ENCODE results near the gene CAPN5. TPM values are rescaled to one million over a fixed set of nuclear protein-coding genes. Genes with fewer than 3 reads are reported as not detected.

Gene CAPN5
- total RNA-seq, 1 donor from 2014 or later: 18.3 TPM

- no peaks in the 10 kb centered on the region for H3K36me3 Mint-ChIP-seq
- peaks cover 20% of the 10 kb centered on the region for H3K27me3 Mint-ChIP-seq (ENCODE audit: low read depth)
- no peak for DNase-seq (ENCODE audit: low spot score in 2 of 2, unreplicated experiment in 2 of 2)
- H3K9me3 Mint-ChIP-seq: no peaks in the 10 kb centered on the region
- no peak for TF ChIP-seq CTCF (IDR thresholded peaks at IDR 0.05; ENCODE audit: unreplicated experiment)
- no peak overlapping the region for H3K27ac Mint-ChIP-seq
- H3K4me3 Mint-ChIP-seq: no peak overlapping the region
- peaks cover 30% of the 10 kb centered on the region for H3K4me1 Mint-ChIP-seq
Measured at GRCh38 chr11:77150836-77151235, 84.1 kb downstream of the CAPN5 start.

DNA sequence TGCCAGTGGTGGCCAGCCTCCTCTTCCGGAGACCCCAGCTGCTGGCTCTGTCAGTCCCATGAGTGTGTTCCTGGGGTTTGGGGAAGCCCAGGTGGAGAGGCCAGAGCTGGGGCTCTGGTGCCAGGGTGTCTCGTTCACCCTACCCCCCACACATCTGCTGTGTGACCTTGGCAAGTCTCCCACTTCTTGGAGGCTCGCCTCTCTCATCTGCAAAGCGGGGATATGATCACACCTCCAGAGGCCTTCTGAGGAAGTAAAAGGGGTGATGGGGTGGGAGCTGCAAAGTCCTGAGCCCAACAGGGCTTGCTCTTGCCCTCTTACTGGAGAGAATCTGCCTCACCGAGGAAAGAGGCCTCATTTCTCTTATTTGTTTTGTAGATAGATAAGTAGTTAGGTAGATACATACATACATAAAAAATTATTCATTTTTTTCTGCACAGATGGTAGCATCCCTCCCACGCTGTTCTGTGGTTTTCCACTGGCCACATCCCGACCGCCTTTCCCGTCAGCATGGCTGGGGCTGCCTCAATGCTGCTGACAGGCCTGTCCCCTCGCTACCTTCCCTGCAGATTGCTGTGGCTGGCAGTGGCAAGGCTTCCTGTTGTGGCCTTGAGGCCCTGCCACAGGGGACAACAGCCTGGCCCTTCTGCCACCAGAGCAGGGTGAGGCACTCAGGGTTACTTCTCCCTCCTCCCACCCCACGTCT is 85.2 kb downstream of the CAPN5 start:
- H3K9me3 Mint-ChIP-seq: no peaks in the 10 kb centered on the region
- peaks cover 30% of the 10 kb centered on the region for H3K4me1 Mint-ChIP-seq
- no peak for TF ChIP-seq CTCF (IDR thresholded peaks at IDR 0.05; ENCODE audit: unreplicated experiment)
- no peak for DNase-seq (ENCODE audit: low spot score in 2 of 2, unreplicated experiment in 2 of 2)
- H3K27me3 Mint-ChIP-seq (ENCODE audit: low read depth): peaks cover 15% of the 10 kb centered on the region
- no peak overlapping the region for H3K4me3 Mint-ChIP-seq
- H3K27ac Mint-ChIP-seq: no peak overlapping the region
- no peaks in the 10 kb centered on the region for H3K36me3 Mint-ChIP-seq

DNA sequence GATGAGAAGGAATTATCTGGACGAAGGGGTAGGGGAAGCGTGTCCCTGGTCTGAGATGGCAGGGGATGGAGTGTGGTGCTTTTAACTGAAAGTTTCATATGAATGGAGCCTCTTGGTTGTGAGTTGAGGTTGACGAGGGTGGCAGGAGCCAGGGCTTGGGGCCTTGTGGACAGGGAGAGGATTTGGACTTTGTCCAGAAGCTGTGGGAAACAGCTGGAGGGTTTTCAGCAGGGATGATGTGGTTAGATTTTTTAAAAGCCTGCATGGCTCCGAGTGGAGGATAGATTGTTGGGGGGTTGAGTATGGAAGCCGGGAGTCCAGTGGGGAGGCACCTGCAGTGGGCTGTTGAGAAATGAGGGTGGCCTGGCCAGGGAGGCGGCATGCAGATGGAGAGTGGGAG is 86.1 kb downstream of the CAPN5 start:
- Mint-ChIP-seq H3K4me3 (no peak overlapping the region), H3K4me1 (peaks cover 24% of the 10 kb centered on the region), H3K27me3 (ENCODE audit: low read depth) (peaks cover 8% of the 10 kb centered on the region), H3K36me3 (no peaks in the 10 kb centered on the region), H3K27ac (no peak overlapping the region), H3K9me3 (no peaks in the 10 kb centered on the region)
- DNase-seq (ENCODE audit: low spot score in 2 of 2, unreplicated experiment in 2 of 2): no peak
- TF ChIP-seq CTCF (IDR thresholded peaks at IDR 0.05; ENCODE audit: unreplicated experiment): no peak

GRCh38 chr11:77153276-77154185 is 86.8 kb downstream of the CAPN5 start:
- no peaks in the 10 kb centered on the region for H3K36me3 Mint-ChIP-seq
- H3K27ac Mint-ChIP-seq: no peak overlapping the region
- DNase-seq (ENCODE audit: low spot score in 2 of 2, unreplicated experiment in 2 of 2): no peak
- H3K4me1 Mint-ChIP-seq: peaks cover 18% of the 10 kb centered on the region
- no peak for TF ChIP-seq CTCF (IDR thresholded peaks at IDR 0.05; ENCODE audit: unreplicated experiment)
- H3K4me3 Mint-ChIP-seq: no peak overlapping the region
- peaks cover 6% of the 10 kb centered on the region for H3K27me3 Mint-ChIP-seq (ENCODE audit: low read depth)
- no peaks in the 10 kb centered on the region for H3K9me3 Mint-ChIP-seq

- H3K9me3 Mint-ChIP-seq: no peaks in the 10 kb centered on the region
- no peak for DNase-seq (ENCODE audit: low spot score in 2 of 2, unreplicated experiment in 2 of 2)
- H3K27me3 Mint-ChIP-seq (ENCODE audit: low read depth): peaks cover 5% of the 10 kb centered on the region
- no peak overlapping the region for H3K4me3 Mint-ChIP-seq
- no peak overlapping the region for H3K27ac Mint-ChIP-seq
- no peak for TF ChIP-seq CTCF (IDR thresholded peaks at IDR 0.05; ENCODE audit: unreplicated experiment)
- H3K4me1 Mint-ChIP-seq: peaks cover 18% of the 10 kb centered on the region
- H3K36me3 Mint-ChIP-seq: no peaks in the 10 kb centered on the region
Measured at GRCh38 chr11:77154381-77155081, 87.8 kb downstream of the CAPN5 start.
